ENCODE results near the gene PTGIS.
"Not testable (repeated sequence)": the region's sequence is repeated elsewhere in the genome, so short reads cannot be mapped to it uniquely, and the experiment has no call there.

PTGIS gene

GRCh38 chr20:49569411-49570115, 1.6 kb upstream of the PTGIS start:
- H3K9me3 ChIP-seq (ENCODE audit: control insufficient read depth in 1 of 2, low read length in 2 of 2) = no peaks in the 10 kb centered on the region
- H3K4me3 ChIP-seq (ENCODE audit: low read depth in 1 of 2, low read length in 2 of 2) = no peak overlapping the region
- H3K27me3 ChIP-seq (ENCODE audit: control insufficient read depth in 1 of 2, insufficient read depth in 2 of 2, low read length in 2 of 2) = peaks cover 24 to 31% of the 10 kb centered on the region in 2 donors
- no peak overlapping the region for H3K9ac ChIP-seq (ENCODE audit: low read depth in 1 of 2, low read length in 2 of 2)
- no peak overlapping the region for H3K27ac ChIP-seq (ENCODE audit: low read depth, low read length)
- H3K36me3 ChIP-seq (ENCODE audit: control insufficient read depth in 1 of 2, insufficient read depth in 2 of 2, low read length in 2 of 2) = no peaks in the 10 kb centered on the region
- peaks cover 0 to 2% of the 10 kb centered on the region in 2 donors for H3K4me1 ChIP-seq (ENCODE audit: control insufficient read depth in 1 of 2, insufficient read depth in 2 of 2, low read length in 2 of 2)

- no peak overlapping the region for H3K9ac ChIP-seq (ENCODE audit: low read depth in 1 of 2, low read length in 2 of 2)
- H3K36me3 ChIP-seq (ENCODE audit: control insufficient read depth in 1 of 2, insufficient read depth in 2 of 2, low read length in 2 of 2) = no peaks in the 10 kb centered on the region
- H3K27ac ChIP-seq (ENCODE audit: low read depth, low read length) = no peak overlapping the region
- H3K27me3 ChIP-seq (ENCODE audit: control insufficient read depth in 1 of 2, insufficient read depth in 2 of 2, low read length in 2 of 2) = peaks cover 24 to 31% of the 10 kb centered on the region in 2 donors
- H3K4me3 ChIP-seq (ENCODE audit: low read depth in 1 of 2, low read length in 2 of 2) = no peak overlapping the region
- no peaks in the 10 kb centered on the region for H3K9me3 ChIP-seq (ENCODE audit: control insufficient read depth in 1 of 2, low read length in 2 of 2)
- peaks cover 0 to 2% of the 10 kb centered on the region in 2 donors for H3K4me1 ChIP-seq (ENCODE audit: control insufficient read depth in 1 of 2, insufficient read depth in 2 of 2, low read length in 2 of 2)
These were observed 578 bp upstream of the PTGIS start for GRCh38 chr20:49568278-49569151.

- Histone ChIP-seq H3K4me1 (ENCODE audit: control insufficient read depth in 1 of 2, insufficient read depth in 2 of 2, low read length in 2 of 2) (peaks cover 3 to 5% of the 10 kb centered on the region in 2 donors), H3K27me3 (ENCODE audit: control insufficient read depth in 1 of 2, insufficient read depth in 2 of 2, low read length in 2 of 2) (peaks cover 24 to 31% of the 10 kb centered on the region in 2 donors), H3K27ac (ENCODE audit: low read depth, low read length) (peak overlapping the region; percentile 32), H3K36me3 (ENCODE audit: control insufficient read depth in 1 of 2, insufficient read depth in 2 of 2, low read length in 2 of 2) (no peaks in the 10 kb centered on the region), H3K9me3 (ENCODE audit: control insufficient read depth in 1 of 2, low read length in 2 of 2) (no peaks in the 10 kb centered on the region), H3K9ac (ENCODE audit: low read depth in 1 of 2, low read length in 2 of 2) (no peak overlapping the region), H3K4me3 (ENCODE audit: low read depth in 1 of 2, low read length in 2 of 2) (no peak overlapping the region)
These were observed 1.3 kb downstream of the PTGIS start for GRCh38 chr20:49566401-49567364.

- H3K27me3 ChIP-seq (ENCODE audit: control insufficient read depth in 1 of 2, insufficient read depth in 2 of 2, low read length in 2 of 2) = peaks cover 18 to 27% of the 10 kb centered on the region in 2 donors
- not testable (repeated sequence) for H3K9ac ChIP-seq (ENCODE audit: low read depth in 1 of 2, low read length in 2 of 2); H3K27ac ChIP-seq (ENCODE audit: low read depth, low read length); H3K36me3 ChIP-seq (ENCODE audit: control insufficient read depth in 1 of 2, insufficient read depth in 2 of 2, low read length in 2 of 2); H3K4me3 ChIP-seq (ENCODE audit: low read depth in 1 of 2, low read length in 2 of 2); H3K9me3 ChIP-seq (ENCODE audit: control insufficient read depth in 1 of 2, low read length in 2 of 2); H3K4me1 ChIP-seq (ENCODE audit: control insufficient read depth in 1 of 2, insufficient read depth in 2 of 2, low read length in 2 of 2)
These were observed 2.9 kb downstream of the PTGIS start for GRCh38 chr20:49564991-49565390.

- no peak overlapping the region for H3K9ac ChIP-seq (ENCODE audit: low read depth in 1 of 2, low read length in 2 of 2)
- no peak overlapping the region for H3K4me3 ChIP-seq (ENCODE audit: low read depth in 1 of 2, low read length in 2 of 2)
- H3K9me3 ChIP-seq (ENCODE audit: control insufficient read depth in 1 of 2, low read length in 2 of 2) = no peaks in the 10 kb centered on the region
- H3K27ac ChIP-seq (ENCODE audit: low read depth, low read length) = no peak overlapping the region
- peaks cover 3 to 7% of the 10 kb centered on the region in 2 donors for H3K4me1 ChIP-seq (ENCODE audit: control insufficient read depth in 1 of 2, insufficient read depth in 2 of 2, low read length in 2 of 2)
- H3K27me3 ChIP-seq (ENCODE audit: control insufficient read depth in 1 of 2, insufficient read depth in 2 of 2, low read length in 2 of 2) = peaks cover 8 to 13% of the 10 kb centered on the region in 2 donors
- H3K36me3 ChIP-seq (ENCODE audit: control insufficient read depth in 1 of 2, insufficient read depth in 2 of 2, low read length in 2 of 2) = no peaks in the 10 kb centered on the region
These were observed 4.6 kb downstream of the PTGIS start for GRCh38 chr20:49563015-49563980.

GRCh38 chr20:49562311-49563014, 5.5 kb downstream of the PTGIS start:
- no peak overlapping the region for H3K27ac ChIP-seq (ENCODE audit: low read depth, low read length)
- no peak overlapping the region for H3K9ac ChIP-seq (ENCODE audit: low read depth in 1 of 2, low read length in 2 of 2)
- H3K27me3 ChIP-seq (ENCODE audit: control insufficient read depth in 1 of 2, insufficient read depth in 2 of 2, low read length in 2 of 2) = peaks cover 4 to 12% of the 10 kb centered on the region in 2 donors
- no peak overlapping the region for H3K4me3 ChIP-seq (ENCODE audit: low read depth in 1 of 2, low read length in 2 of 2)
- H3K36me3 ChIP-seq (ENCODE audit: control insufficient read depth in 1 of 2, insufficient read depth in 2 of 2, low read length in 2 of 2) = no peaks in the 10 kb centered on the region
- no peaks in the 10 kb centered on the region for H3K9me3 ChIP-seq (ENCODE audit: control insufficient read depth in 1 of 2, low read length in 2 of 2)
- peaks cover 3 to 7% of the 10 kb centered on the region in 2 donors for H3K4me1 ChIP-seq (ENCODE audit: control insufficient read depth in 1 of 2, insufficient read depth in 2 of 2, low read length in 2 of 2)

GRCh38 chr20:49561806-49562205, 6.1 kb downstream of the PTGIS start:
- Histone ChIP-seq H3K36me3 (ENCODE audit: control insufficient read depth in 1 of 2, insufficient read depth in 2 of 2, low read length in 2 of 2) (no peaks in the 10 kb centered on the region), H3K4me1 (ENCODE audit: control insufficient read depth in 1 of 2, insufficient read depth in 2 of 2, low read length in 2 of 2) (peaks cover 3 to 7% of the 10 kb centered on the region in 2 donors), H3K27ac (ENCODE audit: low read depth, low read length) (no peak overlapping the region), H3K9ac (ENCODE audit: low read depth in 1 of 2, low read length in 2 of 2) (no peak overlapping the region), H3K9me3 (ENCODE audit: control insufficient read depth in 1 of 2, low read length in 2 of 2) (no peaks in the 10 kb centered on the region), H3K4me3 (ENCODE audit: low read depth in 1 of 2, low read length in 2 of 2) (no peak overlapping the region), H3K27me3 (ENCODE audit: control insufficient read depth in 1 of 2, insufficient read depth in 2 of 2, low read length in 2 of 2) (peaks cover 0 to 5% of the 10 kb centered on the region in 2 donors)

GRCh38 chr20:49561256-49561655, 6.7 kb downstream of the PTGIS start:
- no peaks in the 10 kb centered on the region for H3K9me3 ChIP-seq (ENCODE audit: control insufficient read depth in 1 of 2, low read length in 2 of 2)
- H3K4me3 ChIP-seq (ENCODE audit: low read depth in 1 of 2, low read length in 2 of 2) = no peak overlapping the region
- no peak overlapping the region for H3K27ac ChIP-seq (ENCODE audit: low read depth, low read length)
- peaks cover 3 to 7% of the 10 kb centered on the region in 2 donors for H3K4me1 ChIP-seq (ENCODE audit: control insufficient read depth in 1 of 2, insufficient read depth in 2 of 2, low read length in 2 of 2)
- no peaks in the 10 kb centered on the region for H3K27me3 ChIP-seq (ENCODE audit: control insufficient read depth in 1 of 2, insufficient read depth in 2 of 2, low read length in 2 of 2)
- H3K36me3 ChIP-seq (ENCODE audit: control insufficient read depth in 1 of 2, insufficient read depth in 2 of 2, low read length in 2 of 2) = no peaks in the 10 kb centered on the region
- H3K9ac ChIP-seq (ENCODE audit: low read depth in 1 of 2, low read length in 2 of 2) = no peak overlapping the region
